ENCODE measurements around the gene ATP1A2. TPM values are rescaled to one million over a fixed set of nuclear protein-coding genes. Genes with fewer than 3 reads are reported as not detected.

ATP1A2 gene
- total and polyA plus RNA-seq, 12 donors, result 0.47 to 4.5 (median 1.5) TPM

GRCh38 chr1:160129558-160129957 is 14.0 kb downstream of the ATP1A2 start:
- Histone ChIP-seq H3K36me3 (replicated peaks in 1 of 2) (no peaks in the 10 kb centered on the region), H3K4me3 (no peak overlapping the region), H3K27me3 (no peaks in the 10 kb centered on the region), H3K4me1 (replicated peaks in 1 of 2) (peaks cover 0 to 4% of the 10 kb centered on the region in 2 donors), H3K9me3 (replicated peaks in 1 of 3) (no peaks in the 10 kb centered on the region), H3K27ac (no peak overlapping the region)
- intact Hi-C loops (cut with DNase I), result no loop called here
- 82 to 93% (median 87%) methylated on average over 3 of the region's 3 CpGs for WGBS, 4 donors
- TF ChIP-seq CTCF (IDR thresholded peaks at IDR 0.05), result no peak
- TF ChIP-seq POLR2A (IDR thresholded peaks at IDR 0.05), result no peak
- no peak for DNase-seq

- H3K27me3 ChIP-seq, result no peaks in the 10 kb centered on the region
- no peaks in the 10 kb centered on the region for H3K36me3 ChIP-seq (replicated peaks in 1 of 2)
- 86 to 92% (median 91%) methylated on average over 10 to 11 of the region's 11 CpGs for WGBS, 4 donors
- H3K4me3 ChIP-seq, result no peak overlapping the region
- no peaks in the 10 kb centered on the region for H3K9me3 ChIP-seq (replicated peaks in 1 of 3)
- TF ChIP-seq POLR2A (IDR thresholded peaks at IDR 0.05) (no peak), CTCF (IDR thresholded peaks at IDR 0.05) (no peak)
- DNase-seq, result no peak
- intact Hi-C loops (cut with DNase I), result no loop called here
- no peak overlapping the region for H3K27ac ChIP-seq
- no peaks in the 10 kb centered on the region for H3K4me1 ChIP-seq (replicated peaks in 1 of 2)
Observed at GRCh38 chr1:160129966-160130365, 14.4 kb downstream of the ATP1A2 start.

- H3K27me3 ChIP-seq, result no peaks in the 10 kb centered on the region
- intact Hi-C loops (cut with DNase I), result no loop called here
- no peak for DNase-seq
- H3K9me3 ChIP-seq (replicated peaks in 1 of 3), result no peaks in the 10 kb centered on the region
- H3K4me1 ChIP-seq (replicated peaks in 1 of 2), result no peaks in the 10 kb centered on the region
- WGBS, 4 donors, result 80 to 100% (median 86%) methylated on average over 1 to 5 of the region's 5 CpGs
- no peak overlapping the region for H3K27ac ChIP-seq
- no peak overlapping the region for H3K4me3 ChIP-seq
- H3K36me3 ChIP-seq (replicated peaks in 1 of 2), result no peaks in the 10 kb centered on the region
- TF ChIP-seq CTCF (IDR thresholded peaks at IDR 0.05) (no peak), POLR2A (IDR thresholded peaks at IDR 0.05) (no peak)
Observed at GRCh38 chr1:160130486-160130885, 14.9 kb downstream of the ATP1A2 start.

- Histone ChIP-seq H3K36me3 (replicated peaks in 1 of 2) (no peaks in the 10 kb centered on the region), H3K9me3 (replicated peaks in 1 of 3) (no peaks in the 10 kb centered on the region), H3K27ac (no peak overlapping the region), H3K27me3 (no peaks in the 10 kb centered on the region), H3K4me1 (replicated peaks in 1 of 2) (no peaks in the 10 kb centered on the region), H3K4me3 (no peak overlapping the region)
- 78 to 95% (median 84%) methylated on average over 1 of the region's 1 CpG for WGBS, 4 donors
- intact Hi-C loops (cut with DNase I), result no loop called here
- TF ChIP-seq CTCF (IDR thresholded peaks at IDR 0.05), result no peak
- TF ChIP-seq POLR2A (IDR thresholded peaks at IDR 0.05), result no peak
- no peak for DNase-seq
Observed at GRCh38 chr1:160130939-160131338, 15.4 kb downstream of the ATP1A2 start.
